Hepatocyte (in vitro differentiated cells): ENCODE measurements around the gene NUAK2.

Experiments used
- EZH2phosphoT487 ChIP-seq: fragments of 200-600 bp; sonication (generic); IDR thresholded peaks from one replicate; pipeline ENCODE4 v1.6.1; 2018; ENCODE audit warnings: antibody characterized with exemption, mild to moderate bottlenecking, low read depth, moderate library complexity; ENCODE audit not compliant: unreplicated experiment, severe bottlenecking
- TF ChIP-seq, protein P1 (sequence below): fragments of 200-600 bp; sonication (generic); IDR thresholded peaks from 2 replicates; pipeline ENCODE4 v1.5.1; 2016; ENCODE audit warnings: antibody characterized with exemption, mild to moderate bottlenecking; ENCODE audit not compliant: poor library complexity

DNA sequence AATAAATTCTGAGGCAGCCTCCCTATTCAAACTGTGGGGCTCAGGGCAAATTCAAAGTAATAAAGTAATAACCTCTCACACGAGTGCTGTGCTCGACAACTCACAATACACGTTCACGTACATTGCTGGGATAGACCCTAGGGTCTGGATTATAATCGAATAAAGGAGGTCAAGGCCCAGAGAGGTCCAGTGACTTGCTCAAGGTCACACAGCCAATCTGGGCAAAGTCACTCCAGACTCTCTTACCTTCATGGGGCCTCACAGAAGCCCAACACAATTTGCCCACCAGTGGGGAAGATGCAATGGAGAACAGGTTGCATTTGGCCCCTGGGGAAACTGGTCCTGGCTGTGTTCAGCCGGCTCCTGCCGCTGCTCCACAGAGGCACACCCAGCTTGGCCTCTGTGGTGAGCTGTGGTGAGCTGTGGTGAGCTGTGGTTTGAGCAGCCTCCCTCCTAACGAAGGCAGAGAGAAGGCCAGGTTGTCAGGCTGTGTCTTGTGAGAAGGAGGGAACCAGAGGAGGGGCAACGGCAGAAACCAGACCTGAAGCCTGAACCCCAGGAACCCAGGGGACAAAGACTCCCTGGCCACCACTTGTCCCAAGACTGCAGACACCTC is 35.1 kb downstream of the NUAK2 start:
- TF ChIP-seq, protein P1, sequence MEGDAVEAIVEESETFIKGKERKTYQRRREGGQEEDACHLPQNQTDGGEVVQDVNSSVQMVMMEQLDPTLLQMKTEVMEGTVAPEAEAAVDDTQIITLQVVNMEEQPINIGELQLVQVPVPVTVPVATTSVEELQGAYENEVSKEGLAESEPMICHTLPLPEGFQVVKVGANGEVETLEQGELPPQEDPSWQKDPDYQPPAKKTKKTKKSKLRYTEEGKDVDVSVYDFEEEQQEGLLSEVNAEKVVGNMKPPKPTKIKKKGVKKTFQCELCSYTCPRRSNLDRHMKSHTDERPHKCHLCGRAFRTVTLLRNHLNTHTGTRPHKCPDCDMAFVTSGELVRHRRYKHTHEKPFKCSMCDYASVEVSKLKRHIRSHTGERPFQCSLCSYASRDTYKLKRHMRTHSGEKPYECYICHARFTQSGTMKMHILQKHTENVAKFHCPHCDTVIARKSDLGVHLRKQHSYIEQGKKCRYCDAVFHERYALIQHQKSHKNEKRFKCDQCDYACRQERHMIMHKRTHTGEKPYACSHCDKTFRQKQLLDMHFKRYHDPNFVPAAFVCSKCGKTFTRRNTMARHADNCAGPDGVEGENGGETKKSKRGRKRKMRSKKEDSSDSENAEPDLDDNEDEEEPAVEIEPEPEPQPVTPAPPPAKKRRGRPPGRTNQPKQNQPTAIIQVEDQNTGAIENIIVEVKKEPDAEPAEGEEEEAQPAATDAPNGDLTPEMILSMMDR = no peak
- TF ChIP-seq EZH2phosphoT487 = no peak
